Fibroblast of the conjunctiva (primary cell): ENCODE measurements around the gene RGS7.

Experiments used
- DNase-seq: peaks from one replicate; pipeline ENCODE4 v3.0.0-alpha.2; 2010; ENCODE audit warnings: low read depth

Gene RGS7

DNA sequence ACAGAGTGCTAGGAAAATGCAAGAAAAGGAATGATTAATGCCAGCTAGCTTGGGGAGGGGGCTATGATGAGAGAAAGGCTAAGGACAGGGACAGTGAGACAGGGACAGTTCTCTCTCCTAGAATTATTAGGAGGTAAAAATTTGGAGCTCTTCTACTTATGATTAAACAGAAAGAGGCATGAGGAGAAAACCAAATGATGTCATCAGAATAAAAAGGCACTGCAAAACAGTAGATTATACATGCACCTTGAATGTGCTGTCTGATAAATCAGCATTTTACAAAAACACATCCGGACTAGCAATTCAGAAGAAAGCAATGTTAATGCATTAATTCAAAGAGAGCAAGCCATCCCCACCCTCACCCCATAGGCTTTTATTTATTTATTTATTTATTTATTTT lies 277.5 kb downstream of the RGS7 start:
- no peak for DNase-seq

DNA sequence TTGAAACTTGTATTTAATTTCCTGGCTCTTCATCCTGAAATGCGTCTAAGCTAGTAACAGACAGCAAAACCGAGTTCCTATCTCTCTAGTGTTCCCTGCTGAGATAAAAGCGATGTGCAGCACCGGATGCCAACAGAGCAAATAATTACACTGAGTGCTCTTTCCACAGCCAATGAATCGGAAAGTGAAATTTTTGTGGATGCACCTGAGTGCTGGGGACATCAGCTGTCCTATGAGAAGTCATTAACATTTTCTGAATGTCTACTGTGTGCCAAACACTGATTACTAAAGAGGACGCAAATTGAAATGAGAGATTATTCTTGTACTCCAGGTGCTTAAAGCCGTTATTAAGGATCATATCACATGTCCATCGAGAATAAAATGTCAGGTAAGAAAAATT lies 278.0 kb downstream of the RGS7 start:
- no peak for DNase-seq

DNA sequence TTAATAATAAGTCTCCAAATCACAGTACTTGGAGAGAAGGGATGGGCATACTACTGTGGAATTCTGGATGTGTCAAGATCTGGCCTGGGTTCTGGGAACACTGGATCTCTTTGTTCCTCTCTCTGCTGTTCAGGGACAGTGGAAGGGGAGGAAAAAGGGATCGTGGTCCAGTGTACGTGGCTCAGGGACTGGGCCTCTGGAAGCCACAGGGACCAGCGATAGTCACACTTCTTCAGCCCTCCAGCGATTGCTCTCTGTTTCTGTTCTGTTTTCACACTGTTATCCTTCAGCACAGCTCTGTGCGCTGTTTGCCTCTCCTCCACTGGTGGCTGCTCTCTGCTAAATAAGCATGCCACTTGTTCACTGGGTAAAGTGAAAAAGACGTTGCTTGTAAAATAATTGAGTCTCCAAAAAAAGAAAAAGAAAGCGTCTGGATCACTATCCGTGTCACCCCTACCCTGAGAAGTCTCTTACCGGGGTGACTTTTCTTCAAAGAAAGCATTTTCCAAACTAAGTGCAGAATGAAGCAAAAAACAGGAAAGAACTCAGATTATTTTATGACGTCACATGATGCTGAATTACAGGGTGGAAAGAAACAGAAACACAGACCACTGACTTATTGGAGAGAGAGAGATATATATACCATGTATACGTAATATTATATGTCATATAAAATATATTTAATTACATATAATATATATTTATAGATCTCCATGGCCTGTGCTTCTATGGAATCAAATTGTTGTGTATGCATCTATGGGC lies 279.4 kb downstream of the RGS7 start:
- no peak for DNase-seq

DNA sequence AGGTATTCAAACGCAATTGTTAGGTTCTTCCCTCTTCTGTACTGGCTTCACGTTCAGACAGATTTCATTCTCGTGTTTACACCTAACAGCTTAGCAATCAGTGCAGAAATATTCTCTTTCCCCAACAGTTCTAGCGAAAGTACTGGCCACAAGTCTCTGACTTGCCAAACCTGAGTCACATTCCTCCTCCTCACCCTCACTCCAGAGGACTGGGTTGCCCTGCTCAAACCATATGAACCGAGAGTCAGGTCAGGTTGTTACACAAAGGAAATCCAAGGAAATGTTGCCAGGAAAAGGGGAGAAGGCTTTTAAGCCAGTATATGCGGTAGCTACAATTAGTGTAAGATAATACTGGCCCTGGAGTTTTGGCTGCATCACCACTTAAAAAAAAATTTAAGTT lies 282.5 kb downstream of the RGS7 start:
- DNase-seq: no peak

DNA sequence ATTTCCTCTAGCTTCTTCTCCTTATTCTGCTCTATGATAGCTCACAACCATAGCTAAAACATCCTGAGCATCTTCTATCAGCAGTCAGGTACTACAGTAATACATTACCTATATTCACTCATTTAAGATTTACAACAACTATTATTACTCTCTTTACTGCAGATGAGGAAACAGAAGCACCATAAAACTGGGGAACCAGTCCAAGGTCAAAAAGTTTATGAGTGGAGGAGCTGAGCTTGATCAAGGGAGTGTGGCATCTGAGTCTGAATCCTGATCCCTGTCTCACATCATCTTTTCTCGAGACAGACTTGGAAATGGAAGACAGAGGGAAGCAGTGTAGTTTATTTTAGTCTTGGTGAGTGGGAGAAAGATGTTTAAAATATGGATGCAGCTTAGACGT lies 288.6 kb downstream of the RGS7 start:
- DNase-seq: no peak

DNA sequence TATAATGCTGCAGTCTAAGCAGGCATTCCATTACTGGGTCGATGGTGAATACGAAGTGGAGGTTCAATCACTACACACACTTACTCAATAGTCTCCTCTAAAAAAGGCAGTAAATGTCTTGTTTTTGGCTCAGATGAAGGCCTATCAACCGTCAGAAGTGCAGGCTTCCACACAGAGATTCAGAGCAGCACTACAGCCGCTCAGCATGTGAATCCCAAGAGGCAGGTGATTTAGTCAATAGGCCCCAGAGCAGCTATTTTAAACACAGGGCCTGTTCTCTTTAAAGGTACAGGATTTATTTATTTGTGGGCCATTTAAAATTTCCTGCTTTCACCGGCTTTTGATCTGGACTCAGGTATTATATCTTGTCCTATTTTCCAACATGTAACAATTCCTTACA lies 293.7 kb downstream of the RGS7 start:
- no peak for DNase-seq

DNA sequence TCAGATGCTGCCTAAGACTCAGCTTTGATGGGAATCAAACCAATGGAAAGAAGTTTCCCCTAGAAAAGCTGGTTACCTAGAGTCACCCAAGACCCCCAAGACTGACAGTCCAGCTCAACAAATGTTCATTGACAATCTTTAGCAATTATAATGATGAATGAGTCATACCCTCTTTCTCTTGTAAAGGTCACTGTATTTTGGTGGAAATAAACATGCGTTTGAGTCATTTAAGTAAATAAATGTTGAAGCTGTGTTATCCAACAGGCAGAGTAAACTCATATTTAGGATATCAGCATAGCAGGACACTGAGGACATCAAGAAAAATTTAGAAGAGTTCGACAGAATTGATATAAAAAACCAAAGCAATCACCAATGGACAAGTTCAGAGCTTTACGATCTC lies 295.9 kb downstream of the RGS7 start:
- no peak for DNase-seq

DNA sequence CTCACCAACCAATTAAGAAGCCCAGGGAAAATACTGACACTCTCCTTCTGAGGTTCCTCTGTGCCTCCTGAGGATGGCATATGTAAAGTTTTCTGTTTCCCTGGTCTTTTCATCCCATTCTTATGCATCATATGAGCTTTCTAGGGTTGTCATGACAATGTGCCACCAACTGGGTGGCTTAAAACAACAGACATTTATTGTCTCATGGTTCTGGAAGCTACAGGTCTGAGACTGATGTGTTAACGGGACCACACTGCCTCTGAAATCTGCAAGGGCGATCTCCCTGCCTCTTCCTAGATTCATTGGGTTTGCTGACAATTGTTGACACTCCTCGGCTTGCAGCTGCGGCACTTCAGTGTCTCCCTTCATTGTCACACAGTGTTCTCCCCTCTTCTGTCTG lies 308.4 kb downstream of the RGS7 start:
- no peak for DNase-seq

DNA sequence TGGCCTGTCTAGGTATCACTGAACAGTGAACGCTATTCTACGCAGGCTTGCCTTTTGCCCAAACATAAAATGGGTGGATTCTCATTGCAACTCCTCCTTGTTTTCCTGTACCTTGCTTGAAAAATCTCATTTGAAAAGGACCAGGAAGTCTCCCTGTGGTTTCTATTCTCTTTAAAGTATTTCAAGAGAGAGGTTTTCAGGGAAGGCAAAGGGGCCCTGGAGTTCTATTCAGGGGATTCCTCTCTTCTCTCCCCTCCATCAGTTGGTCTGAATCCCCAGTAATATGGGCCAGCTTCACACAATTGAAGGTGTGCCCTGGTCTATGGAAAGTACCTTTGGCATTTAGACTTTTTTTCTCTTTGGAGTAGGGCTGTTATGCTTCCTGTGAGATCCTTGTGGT lies 311.3 kb downstream of the RGS7 start:
- DNase-seq: no peak

DNA sequence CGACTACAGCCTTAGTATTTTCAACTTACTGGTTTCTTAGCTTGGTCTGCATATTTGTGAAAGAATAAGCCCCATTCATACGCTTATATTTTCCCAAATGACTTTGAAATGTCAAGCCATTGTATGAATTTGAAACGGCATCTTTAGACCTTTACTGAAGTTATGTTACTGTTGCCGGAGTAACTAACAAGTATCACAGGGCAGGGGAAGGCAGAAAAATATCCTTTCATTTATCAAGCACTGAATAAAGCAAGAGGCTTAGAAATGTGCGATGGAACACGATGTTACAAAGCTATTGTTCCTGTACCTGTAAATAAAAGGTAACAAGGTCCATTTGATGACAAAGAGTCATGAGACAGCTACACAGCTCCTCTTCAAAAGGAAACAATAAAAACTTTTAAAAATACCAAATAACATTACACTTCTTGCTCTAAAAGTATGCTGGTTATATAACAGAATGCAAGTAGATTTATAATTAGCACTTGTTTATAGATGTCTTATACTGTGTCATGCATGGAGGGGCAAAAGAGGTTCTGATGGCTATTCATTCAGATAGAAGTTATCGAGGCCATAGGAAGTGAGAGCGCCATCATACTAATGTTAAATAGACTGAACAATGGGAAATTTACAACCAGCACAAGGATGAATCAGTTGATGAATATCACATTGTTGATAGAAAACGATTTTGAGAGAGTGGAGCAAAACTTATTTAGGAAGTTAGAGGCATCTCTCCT lies 322.6 kb downstream of the RGS7 start:
- DNase-seq: no peak

DNA sequence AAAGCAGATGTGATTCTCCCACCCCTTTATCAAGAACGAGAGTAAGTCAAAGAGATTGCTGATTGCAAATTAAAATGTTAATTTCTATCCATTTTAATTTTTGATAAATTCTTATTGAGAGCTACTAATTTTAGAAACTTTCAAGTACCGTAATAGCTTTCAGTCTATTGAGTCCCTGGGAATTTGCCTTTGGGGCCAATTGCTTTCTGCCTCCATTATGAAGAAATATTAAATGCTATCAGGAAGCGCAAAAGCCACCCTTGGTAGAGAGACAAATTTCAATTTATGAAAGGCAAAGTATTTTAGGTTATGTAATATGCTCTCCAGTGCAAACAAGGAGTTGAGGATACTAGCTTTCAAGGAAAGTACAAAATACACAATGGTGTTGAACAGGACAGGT lies 332.2 kb downstream of the RGS7 start:
- no peak for DNase-seq

DNA sequence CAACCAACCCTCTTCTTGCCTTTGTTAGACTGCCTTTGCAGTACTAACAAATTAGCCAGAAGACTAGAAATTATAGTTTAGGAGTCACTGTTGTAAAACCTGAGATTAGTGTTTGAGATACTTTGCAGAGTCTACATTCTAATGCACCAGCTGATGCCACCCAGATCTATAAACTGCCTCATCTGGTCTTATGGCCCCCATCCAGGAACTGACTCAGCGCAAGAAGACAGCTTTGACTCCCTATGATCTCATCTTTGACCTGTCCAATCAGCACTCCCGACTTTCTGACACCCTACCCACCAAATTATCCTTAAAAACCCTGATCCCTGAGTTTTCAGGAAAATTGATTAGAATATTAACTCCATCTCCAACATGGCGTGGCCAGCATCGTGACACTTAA lies 334.6 kb downstream of the RGS7 start:
- DNase-seq: no peak

DNA sequence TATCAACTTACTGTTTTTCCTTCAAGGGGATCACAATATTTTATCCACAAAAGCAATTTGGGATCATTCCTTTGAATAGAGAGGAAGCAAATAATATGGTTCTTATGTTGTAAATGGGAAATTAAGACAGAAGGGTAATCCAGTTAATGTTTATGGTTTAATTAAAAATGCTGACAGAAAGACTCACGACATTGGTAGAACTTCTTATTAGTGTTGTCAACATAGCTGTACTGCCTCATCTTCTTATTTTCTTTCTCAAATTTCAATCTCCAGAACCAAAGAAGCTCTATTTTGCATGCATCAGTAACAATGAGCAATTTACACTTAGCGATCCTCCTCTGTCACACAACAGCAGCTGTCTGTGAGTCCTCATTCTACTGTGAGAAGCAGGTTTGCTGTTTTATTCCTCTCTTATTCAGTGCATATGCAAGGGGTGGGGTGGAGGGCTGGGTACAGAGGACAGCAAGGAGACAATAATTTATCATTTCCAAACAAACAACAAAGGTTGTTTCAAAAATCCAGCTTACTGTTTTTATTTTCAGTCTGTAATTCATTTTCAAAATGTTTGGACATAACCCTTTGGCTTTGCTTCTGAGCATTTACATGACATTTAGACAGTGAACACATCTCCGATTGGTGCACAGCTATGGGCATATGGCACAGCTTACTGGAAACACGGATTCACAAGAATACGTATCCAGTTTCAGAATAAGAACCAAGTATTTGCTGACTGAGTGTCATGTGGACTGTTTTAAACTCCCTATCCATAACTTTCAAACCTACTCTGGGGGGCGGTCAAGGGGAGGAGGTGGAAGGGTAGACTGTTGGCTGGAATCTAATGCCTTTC lies 335.9 kb downstream of the RGS7 start:
- no peak for DNase-seq

DNA sequence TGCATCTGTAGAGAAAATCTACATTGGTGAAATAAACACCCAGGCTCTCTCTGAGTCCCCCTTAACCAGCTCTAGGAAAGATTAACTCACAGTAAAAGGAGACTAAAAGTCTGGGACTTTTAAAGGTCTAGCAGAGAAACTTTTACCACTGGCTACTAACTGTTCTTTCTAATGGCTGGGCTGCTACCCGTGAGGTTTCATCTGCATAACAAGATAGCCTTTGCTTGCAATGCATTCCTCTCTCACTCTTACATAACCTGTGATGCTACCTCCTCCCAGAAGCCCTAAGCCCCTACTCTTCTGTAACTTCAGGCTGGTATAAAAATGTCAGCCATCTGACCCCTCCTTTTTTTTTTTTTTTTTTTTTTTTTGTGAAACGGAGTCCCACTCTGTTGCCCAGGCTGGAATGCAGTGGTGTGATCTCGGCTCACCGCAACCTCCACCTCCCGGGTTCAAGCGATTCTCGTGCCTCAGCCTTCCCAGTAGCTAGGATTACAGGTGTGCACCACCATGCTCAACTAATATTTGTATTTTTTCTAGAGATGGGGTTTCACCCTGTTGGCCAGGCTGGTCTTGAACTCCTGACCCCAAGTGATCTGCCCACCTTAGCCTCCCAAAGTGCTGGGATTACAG lies 344.2 kb downstream of the RGS7 start:
- DNase-seq: no peak

DNA sequence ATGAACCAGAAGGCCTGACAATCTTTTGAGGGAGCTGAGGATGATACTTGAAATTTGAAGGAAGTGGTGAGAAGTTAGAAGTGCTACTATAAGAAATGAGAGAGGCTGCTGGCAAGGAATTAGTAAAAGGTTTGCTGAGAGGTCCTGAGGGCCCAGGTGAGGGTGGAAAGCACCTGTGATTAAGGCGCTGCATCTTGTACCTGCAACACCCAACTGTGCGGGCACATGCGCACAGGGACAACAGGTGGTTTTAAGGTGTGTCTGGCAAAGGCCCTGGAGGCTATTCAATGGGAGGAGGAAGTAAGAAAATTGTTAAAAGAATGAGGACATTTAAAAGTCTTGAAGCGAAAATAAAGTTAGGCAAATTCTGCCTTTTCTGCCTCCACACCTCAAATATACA lies 349.3 kb downstream of the RGS7 start:
- DNase-seq: no peak

DNA sequence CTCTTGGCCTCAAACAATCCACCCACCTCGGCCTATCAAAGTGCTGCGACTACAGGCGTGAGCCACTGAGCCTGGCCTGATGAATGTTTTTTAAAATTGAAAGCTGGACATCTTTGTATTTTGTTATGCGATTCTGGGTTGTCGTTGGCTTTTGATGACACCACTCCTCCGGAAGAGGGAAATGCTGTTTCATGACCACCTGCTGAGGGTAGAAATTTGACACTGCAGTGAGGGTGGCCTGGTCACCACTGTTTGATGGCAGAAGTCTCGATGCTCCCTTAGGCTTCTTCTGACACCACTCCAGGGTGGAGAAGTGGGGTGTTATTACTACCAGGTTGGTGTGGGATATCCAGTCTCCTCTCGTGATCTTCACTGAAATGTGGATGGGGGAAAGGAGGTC lies 357.2 kb downstream of the RGS7 start:
- no peak for DNase-seq

DNA sequence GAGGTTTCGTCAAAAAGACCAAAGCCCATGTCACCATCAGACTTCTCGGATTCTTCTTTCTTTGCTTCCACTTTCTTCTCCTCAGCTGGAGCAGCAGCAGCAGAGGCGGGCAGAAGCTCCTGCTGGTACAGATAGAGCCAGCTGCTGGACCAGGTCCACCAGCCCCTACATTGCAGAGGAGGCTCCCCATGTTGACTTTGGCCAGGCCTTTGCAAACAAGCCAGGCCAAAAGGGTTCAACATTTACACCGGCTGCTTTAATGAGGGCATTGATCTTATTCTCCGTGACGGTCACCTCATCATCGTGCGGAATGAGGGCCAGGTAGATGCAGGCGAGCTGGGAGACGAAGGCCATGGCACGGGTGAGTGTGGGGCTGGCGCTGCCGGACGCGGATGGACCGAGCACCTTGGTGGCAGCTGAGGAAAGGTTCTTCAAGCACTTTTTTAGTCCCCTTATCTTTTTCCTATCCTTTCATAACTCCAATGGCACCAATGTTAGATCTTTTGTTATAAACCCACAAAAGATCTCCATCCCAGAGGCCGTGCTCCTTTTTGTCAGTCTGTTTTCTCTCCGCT lies 358.5 kb downstream of the RGS7 start:
- DNase-seq: no peak

DNA sequence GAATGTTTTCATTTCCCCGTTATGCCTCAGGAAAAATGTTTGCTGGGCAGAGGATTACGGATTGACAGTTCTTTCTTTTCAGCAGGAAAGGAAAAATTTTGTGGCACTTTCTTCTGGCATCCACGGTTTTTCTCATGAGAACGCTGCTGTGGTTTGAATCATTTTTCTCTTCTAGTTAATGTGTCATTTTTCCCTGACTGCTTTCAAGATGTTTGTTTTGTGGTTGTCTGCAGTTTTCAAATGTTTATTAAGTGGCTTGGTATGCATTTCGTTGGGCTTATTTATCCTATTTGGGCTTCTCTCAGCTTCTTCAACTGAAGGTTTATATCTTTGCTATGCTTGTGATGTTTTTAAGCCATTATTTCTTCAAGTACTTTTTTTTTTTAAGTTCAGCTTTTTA lies 359.0 kb downstream of the RGS7 start:
- DNase-seq: no peak

DNA sequence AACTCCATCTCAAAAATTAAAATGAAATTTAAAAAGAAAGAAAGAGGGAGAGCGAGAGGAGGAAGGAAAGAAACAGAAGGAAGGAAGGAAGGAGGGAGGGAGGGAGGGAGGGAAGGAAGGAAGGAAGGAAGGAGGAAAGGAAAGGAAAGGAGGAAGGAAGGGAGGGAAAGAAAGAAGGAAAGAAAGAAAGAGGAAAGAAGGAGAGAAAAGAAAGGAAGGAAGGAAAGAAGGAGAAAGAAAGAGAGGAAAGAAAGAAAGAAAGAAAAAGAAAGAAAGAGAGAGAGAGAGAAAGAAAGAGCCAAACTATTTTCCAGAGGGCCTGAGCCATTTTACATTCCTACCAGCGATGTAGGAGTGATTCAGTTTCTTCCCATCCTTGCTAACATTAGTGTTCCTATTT lies 364.0 kb downstream of the RGS7 start:
- DNase-seq: no peak

DNA sequence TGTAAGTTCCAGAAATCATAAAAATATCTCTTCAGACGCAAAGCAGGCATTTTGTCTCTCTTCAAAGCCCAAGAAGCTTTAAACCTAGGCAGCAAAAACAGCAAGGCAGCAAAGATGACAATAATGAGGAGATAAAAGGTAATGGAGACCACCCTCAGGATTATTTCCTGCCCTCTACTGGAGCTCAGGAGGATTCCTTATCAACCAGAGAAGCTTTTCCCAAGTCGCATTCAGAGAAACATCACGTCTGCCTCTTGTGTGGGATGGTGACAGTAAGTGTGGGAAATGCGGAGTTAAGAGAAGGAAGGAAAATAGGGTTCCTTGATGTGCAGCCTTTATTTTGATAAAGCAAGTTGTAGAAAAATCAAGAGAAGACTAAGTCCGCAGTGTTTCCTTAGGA lies 365.8 kb downstream of the RGS7 start:
- DNase-seq: no peak

DNA sequence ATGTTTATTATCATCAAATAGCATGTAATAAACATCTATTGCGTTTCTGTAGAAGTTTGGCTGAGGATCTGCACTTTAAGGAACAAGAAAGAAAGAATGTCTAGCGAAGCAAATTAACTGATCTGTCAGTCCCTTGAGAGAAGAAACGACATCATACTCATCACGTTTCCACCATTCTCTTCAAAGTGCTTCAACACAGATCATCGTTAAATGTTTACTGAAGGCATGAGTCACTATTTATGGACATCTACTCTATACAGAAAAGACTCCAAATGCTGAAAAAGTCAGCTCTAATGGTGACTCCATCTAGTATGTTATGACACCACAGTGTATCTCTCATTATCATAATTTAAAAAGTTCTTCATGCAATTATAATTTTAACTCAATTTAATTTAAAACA lies 369.1 kb downstream of the RGS7 start:
- DNase-seq: no peak

DNA sequence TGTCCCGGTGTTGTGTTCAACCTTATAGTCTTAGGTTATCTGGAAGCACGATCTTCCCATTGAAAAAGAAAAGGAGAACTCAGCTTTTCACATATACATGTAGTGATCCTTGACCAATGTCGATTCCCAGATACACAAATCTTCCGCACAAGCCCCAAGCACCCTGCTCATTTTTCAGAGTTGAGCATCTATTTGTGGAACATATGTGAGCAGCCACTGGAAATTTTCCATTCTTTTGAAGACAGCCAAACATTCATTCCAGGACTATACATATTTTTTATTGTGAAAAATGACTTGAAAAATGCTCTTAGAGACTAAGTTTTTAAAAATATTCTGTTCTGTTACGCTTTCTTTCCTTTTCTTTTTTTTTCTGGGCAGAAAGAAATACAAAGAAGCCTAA lies 371.9 kb downstream of the RGS7 start:
- DNase-seq: no peak
